Panc1 (cell line): ENCODE measurements around the gene B4GALNT2.

Source experiments
- CTCF ChIP-seq: fragments of 450-650 bp; IDR thresholded peaks from 2 replicates; pipeline ENCODE4 v1.5.1; 2017; ENCODE audit warnings: mild to moderate bottlenecking
- POLR2AphosphoS5 ChIP-seq: IDR thresholded peaks from 2 replicates; pipeline ENCODE4 v1.6.1; 2012; ENCODE audit warnings: mild to moderate bottlenecking, low read depth, low read length, moderate library complexity
- SIN3A ChIP-seq: IDR thresholded peaks from 2 replicates; pipeline ENCODE4 v1.6.1; 2012; ENCODE audit warnings: low read depth, mild to moderate bottlenecking, low read length, moderate library complexity, borderline replicate concordance; ENCODE audit not compliant: insufficient read depth
- TCF7L2 ChIP-seq: IDR thresholded peaks from 2 replicates; pipeline ENCODE4 v1.6.1; 2011; ENCODE audit warnings: mild to moderate bottlenecking, low read depth, low read length, inconsistent platforms
- TF ChIP-seq, protein P1 (sequence below), 2 experiments: IDR thresholded peaks; 2 replicates each; pipeline ENCODE4 v1.6.1; 2011 to 2012; ENCODE audit warnings: low read depth in 2 of 2, control low read depth in 1 of 2, low read length in 1 of 2, mild to moderate bottlenecking in 1 of 2, moderate library complexity in 1 of 2; ENCODE audit not compliant: insufficient read depth in 1 of 2

GRCh38 chr17:49225554-49226236 lies 93.1 kb downstream of the B4GALNT2 start:
- TF ChIP-seq CTCF (no peak), POLR2AphosphoS5 (no peak), TCF7L2 (no peak), SIN3A (no peak)
- TF ChIP-seq, protein P1, sequence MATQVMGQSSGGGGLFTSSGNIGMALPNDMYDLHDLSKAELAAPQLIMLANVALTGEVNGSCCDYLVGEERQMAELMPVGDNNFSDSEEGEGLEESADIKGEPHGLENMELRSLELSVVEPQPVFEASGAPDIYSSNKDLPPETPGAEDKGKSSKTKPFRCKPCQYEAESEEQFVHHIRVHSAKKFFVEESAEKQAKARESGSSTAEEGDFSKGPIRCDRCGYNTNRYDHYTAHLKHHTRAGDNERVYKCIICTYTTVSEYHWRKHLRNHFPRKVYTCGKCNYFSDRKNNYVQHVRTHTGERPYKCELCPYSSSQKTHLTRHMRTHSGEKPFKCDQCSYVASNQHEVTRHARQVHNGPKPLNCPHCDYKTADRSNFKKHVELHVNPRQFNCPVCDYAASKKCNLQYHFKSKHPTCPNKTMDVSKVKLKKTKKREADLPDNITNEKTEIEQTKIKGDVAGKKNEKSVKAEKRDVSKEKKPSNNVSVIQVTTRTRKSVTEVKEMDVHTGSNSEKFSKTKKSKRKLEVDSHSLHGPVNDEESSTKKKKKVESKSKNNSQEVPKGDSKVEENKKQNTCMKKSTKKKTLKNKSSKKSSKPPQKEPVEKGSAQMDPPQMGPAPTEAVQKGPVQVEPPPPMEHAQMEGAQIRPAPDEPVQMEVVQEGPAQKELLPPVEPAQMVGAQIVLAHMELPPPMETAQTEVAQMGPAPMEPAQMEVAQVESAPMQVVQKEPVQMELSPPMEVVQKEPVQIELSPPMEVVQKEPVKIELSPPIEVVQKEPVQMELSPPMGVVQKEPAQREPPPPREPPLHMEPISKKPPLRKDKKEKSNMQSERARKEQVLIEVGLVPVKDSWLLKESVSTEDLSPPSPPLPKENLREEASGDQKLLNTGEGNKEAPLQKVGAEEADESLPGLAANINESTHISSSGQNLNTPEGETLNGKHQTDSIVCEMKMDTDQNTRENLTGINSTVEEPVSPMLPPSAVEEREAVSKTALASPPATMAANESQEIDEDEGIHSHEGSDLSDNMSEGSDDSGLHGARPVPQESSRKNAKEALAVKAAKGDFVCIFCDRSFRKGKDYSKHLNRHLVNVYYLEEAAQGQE (IDR thresholded peaks at IDR 0.05; ENCODE audit: insufficient read depth in 1 of 2, low read depth in 2 of 2, low read length in 1 of 2), result no peak
